CD4-positive, alpha-beta T cell treated with Interleukin-21 for 1 hour (primary cell): Measurements from ENCODE around the gene CFAP73.
A peak's percentile ranks its signal among the peaks of the same experiment; 100 is the strongest.
"Not testable (repeated sequence)": the region's sequence is repeated elsewhere in the genome, so short reads cannot be mapped to it uniquely, and the experiment has no call there.

Source experiments
- DNase-seq: peaks from one replicate; pipeline ENCODE4 v3.0.0-alpha.2; 2020

The CFAP73 gene

DNA sequence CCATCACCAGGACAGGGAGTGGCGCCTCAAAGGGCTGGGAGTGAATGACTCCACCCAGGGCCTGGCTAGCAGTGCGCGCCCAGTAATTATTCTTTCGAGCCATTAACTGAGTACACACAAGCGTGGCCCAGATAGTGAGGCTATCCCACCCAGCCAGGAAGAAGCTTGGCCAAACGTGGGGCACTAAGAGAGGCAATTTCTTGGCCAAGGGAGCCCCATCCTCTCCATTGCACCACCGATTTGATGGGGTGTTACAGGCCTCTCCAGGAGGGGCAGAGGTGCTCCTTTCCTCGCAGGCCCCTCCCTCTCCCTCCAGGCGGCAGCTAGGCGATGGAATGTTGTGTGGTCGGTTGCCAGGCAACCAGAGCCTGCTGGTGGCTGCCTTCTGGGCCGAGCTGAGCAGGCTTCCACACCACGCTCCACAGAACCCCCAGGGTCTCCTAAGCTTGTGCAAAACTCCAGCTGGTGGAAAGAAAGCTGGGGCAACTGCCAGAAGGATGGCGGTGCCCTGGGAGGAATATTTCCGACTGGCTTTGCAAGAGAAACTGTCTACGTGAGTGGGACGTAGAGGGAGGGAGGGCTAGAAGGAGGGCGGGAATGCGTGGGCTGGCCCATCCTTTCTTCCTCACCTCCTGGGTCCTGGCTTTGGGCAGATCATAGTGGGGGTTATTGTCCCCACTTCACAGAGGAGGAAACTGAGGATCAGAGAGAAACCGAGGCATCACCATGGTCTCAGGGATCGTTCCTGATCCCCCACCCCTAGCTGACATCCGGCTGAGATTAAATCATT, at the start of gene CFAP73:
TSS of gene CFAP73 (plus strand) at position 364 of the 790 bp plus-strand sequence. CDS start at position 498, 134 bp downstream.
- no peak for DNase-seq

DNA sequence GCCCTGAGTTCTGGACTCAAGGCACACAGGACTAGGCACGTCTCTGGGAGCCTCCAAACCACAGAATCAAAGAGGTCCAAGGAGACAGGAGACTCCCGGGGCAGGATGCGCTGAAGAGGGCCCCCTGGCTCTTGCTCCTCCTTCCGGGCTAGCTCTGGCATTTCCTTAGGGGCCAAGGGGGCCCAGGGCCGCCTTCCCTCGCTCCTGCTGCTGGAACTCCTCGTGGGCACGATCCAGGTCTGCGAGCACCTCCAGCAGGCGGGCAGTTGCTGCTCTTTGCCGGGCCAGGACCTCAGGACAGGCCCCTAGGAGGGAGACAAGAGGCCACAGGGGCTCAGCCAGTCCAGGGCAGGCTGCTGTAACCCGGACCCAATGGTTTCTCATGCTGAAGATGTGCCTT, 49.8 kb upstream of the CFAP73 start:
- DNase-seq: no peak

DNA sequence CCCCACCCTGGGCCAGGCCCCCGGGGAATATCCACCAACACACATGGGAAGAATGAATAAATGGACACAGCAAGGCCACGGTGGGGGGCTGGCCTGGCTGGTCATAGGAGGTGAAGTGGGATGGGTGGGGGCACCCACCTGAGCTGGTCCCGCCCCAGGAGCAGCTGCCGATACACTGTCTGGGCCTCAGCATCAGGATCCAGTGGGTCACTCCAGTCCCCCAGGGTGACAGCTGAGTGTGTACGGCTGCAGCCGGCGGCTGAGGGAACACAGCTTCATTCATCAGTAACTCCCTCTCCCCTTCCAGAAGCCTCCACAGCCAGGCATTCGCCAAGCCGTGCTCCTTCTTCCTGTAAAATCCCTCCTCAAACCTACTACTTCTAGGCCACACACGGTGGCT, 47.8 kb upstream of the CFAP73 start:
- DNase-seq: no peak

DNA sequence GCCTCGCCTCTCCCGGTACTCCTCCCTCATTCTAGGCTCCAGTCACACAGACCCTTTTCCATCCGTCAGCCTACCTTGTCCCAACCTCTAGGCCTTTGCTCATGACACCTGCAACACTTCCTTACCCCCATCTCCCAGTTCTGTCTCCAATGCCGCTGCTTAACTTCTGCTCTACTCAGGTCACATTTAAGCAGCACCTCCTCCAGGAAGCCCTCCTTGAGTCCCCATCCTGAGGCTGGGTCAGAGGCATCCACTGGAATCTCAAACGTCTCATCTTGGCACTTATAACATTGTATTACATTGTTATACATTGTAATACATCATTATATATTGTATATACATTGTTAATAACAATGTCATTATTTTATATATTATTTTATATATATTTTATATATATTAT, 46.7 kb upstream of the CFAP73 start:
- DNase-seq: no peak

DNA sequence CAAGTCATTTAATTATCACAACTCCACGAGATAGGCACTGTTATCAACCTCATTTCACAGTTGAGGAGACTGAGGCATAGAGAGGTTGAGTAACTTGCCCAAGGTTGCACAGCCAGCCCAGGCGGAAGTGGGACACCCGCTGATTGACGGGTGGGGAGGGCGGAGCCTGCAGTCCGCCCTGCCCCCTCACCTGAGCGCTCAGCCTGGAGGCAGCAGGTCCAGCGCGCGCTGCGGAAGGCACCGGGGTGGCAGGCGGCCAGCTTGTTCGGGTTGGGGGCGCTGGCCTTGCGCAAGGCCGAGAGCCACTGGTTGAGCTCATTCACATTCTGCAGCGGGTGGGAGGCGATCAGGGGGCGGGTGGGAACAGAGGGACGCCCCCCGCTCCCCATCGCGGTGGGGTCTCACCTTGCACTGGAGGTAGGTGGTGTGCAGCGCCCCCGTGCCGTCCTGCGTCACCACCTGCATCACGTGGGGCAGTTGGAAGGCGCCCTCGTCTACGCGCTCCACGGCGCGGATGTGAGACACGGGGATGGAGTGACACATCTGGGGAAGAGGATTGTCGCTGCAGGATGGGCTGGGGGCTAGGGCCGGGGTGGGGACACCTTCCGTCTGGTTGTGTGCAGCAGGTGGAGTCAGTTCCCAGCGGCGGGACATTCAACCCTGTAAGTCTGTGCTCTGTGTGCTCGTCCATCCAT, 45.6 kb upstream of the CFAP73 start:
- peak; percentile 73 for DNase-seq

DNA sequence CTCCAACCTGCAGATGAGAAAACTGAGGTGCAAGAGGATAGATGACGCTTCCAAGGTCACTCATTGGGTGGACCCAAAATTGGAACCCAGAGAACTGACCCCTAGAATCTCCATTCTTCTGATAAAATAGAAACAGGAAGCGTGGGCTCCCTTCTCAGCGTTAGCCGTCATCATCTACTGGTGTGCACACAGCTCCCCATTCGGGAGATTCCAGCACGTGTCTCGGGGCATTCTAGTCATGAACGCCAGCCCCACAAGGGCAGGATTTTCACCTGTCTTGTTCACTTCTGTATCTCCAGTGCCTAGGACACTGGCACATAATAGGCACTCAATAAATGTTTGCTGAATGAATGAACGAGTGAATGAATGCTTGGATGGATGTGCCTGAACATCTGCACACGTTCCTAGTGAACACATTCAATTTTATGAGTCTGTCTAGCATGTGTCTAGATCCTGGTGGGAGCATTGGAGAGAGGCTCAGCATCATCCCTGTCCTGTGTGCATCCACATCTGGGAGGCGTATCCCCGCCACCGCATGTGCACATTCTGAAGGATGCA, 44.5 kb upstream of the CFAP73 start:
- no peak for DNase-seq

DNA sequence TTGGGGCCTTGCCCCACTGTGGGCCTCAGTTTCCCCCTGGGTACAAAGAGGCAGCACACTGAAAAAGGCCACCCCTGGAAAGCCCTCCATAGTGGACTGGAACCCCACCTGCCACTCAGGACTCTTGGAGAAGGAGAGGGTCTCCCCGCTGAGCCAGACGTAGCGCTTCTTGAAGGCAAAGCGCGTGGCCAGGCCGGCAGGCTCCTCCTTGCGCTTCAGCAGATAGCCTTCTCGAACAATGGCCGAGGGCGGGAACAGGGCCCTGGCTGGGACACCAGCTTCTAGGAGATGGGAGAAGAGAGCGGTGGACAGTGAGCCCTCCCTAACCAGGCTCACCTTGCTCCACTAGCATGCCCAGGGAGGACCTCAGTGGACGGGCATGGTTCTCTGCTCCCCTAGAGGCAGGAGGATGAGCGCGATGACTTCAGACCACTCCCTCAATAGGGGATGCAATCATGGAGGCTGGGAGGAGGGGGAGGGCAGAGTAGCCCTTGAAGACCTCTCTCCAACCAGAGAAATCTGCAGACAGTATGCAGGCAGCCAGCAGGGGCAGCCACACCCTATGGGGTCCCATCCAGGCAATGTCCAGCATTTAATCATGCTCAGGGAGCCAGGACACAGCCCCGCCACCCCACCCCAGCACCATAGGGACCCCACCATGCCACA, 43.8 kb upstream of the CFAP73 start:
- no peak for DNase-seq

DNA sequence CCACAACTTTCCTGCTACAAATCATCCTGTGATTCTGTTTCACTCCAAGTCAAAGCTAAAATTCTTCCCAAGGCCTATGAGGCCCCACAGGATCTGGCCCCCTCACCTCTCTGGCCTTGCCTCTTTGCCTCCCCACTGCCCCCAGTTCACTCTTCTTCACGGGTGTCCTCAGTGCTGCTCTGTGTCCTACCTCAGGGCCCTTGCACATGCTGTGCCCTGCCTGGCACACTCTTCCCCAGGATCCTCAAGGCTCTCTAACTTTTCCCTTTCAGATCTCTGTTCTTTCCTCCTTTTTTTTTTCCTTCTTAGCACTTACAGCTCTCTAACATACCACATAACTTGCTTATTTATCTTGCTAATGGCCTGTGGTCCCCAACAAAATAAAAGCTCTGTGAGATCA, 43.2 kb upstream of the CFAP73 start:
- no peak for DNase-seq

DNA sequence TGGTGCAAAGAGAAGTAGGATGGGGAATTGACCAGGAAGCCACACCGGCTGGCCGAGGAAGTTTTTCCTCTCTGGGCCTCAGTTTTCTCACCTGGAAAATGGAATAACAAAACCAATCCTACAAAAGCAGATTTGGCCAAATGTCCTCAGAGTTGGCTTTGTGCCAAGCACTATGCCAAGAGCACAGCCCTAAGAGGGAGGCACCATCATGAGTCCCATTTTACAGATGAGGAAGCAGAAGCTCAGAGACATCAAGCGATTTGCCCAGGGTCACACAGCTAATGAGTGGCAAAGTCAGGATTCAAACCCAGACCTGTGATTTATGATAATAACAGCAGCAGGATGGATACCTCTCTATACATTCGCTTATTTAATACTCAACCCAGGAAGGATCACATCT, 41.2 kb upstream of the CFAP73 start:
- DNase-seq: no peak

DNA sequence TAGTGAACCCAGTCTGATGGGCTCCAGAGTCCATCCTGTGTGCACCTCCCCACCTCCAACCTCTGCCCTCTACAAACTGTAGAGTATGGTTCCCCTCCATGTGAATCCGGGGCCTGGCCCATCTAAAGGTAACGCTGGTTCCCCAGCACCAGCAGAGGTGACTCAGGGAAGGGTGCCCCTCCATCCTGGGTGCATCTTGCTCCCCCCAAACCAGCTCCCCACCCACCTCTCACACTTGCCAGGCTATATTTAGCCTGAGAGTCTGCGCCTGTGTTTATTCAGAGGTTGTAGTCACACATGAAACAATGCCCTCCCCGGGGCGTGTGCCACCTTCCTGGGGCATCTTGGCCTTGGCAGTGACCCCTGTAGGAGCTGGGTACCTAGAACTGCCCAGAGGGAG, 40.2 kb upstream of the CFAP73 start:
- no peak for DNase-seq

DNA sequence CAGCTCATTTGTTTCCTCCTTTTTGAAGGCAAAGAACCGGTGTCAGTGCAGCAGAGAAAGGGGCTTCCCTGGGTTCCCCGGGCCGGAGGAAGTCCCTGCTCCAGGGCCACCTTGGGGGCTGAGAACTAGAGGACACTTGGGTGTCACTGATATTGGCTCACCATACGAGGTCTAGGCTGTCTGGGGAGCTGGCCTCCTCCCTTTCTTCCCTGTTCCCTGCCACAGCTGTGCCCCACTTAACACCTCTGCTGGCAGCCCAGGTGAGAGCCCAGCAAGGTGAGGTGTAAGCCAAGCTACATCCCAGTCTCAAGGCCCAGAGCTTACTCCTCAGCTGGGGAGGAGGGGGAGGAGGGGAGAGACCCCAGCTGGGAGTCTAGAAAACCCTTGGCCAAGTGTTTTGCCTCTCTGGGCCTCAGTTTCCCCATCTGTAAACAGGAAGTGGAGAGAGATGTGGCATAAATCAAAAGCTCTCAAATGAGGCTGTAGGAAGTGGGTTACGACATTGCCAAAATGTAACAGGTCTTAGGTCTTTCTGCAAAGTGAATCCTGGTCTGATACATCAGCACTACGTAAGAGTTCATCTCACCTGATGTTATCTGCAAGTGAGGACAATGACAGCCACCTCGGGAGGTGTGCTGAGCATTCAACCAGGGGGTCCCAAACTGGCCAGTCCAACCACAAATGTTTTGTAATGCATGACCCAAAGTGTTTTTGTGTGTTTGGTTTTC, 39.5 kb upstream of the CFAP73 start:
- no peak for DNase-seq

DNA sequence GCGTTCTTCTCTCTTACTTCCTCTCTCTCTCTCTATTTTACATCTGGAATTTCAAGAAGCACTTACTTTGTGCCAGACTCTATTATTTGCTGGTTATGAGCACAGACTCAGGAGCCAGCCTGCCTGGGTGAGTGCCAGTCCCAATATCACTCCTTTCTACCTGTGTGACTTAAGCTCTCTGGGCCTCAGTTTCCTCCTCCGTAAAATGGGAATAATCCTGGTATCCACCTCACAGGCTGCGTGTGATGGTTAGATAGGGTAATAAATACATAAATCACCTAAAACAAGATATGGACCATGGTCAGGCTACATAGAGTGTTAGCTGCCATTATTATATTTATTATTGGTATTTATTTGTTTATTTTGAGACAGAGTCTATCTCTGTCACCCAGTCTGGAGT, 38.3 kb upstream of the CFAP73 start:
- DNase-seq: no peak

DNA sequence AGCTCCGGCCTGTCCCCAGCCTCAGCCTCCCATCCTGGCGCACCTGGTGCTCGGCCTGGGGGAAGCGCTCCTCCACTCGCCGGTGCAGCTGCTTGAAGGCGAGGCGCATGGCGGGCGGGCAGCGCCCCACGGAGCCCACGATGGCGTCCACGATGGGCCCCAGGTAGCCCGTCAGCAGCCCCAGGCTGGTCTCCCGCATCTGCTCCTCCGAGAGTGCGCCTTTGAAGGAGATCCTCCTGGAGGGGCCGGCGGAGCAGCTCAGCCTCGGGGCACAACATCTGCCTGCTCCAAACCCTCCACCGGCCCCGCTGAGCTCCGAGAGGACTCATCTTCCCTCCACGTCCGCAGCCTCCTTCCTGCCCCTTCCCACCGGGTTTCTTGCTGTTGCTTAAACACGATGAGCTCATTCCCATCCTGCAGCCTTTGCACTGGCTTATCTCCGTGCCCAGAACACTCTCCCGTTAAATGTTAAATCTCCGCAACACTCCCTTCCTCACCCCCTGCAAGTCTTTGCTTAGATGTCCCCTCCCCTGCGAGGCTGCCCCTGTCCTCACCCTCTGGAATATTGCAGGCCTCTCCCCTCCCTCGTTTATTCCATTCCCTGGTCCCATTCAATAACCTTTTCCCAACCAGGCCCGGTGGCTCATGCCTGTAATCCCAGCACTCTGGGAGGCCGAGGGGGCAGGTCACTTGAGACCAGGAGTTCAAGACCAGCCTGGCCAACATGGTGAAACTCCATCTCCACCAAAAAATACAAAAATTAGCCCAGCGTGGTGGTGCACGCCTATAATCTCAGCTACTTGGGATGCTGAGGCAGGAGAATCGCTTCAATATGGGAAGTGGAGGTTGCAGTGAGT, 37.3 kb upstream of the CFAP73 start:
- DNase-seq: no peak

DNA sequence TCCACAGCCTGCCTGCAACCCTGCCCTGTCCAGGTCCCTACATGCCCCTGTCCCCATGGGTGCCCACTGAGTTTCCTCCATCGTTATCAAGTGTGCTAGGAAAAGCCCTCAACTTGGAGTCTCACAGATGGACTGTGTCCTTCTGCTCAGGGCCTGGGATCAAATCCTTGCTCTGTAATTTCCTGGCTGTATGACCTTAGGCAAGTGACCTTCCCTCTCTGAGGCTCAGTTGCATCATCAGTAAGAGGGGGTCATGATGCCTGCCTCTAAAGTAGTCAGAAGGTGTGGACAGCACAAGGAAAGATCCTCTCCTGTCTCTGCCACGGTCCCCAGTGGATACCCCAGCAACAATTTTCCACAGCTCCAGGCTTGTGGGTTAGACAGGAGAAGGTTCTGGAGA, 36.1 kb upstream of the CFAP73 start:
- no peak for DNase-seq

DNA sequence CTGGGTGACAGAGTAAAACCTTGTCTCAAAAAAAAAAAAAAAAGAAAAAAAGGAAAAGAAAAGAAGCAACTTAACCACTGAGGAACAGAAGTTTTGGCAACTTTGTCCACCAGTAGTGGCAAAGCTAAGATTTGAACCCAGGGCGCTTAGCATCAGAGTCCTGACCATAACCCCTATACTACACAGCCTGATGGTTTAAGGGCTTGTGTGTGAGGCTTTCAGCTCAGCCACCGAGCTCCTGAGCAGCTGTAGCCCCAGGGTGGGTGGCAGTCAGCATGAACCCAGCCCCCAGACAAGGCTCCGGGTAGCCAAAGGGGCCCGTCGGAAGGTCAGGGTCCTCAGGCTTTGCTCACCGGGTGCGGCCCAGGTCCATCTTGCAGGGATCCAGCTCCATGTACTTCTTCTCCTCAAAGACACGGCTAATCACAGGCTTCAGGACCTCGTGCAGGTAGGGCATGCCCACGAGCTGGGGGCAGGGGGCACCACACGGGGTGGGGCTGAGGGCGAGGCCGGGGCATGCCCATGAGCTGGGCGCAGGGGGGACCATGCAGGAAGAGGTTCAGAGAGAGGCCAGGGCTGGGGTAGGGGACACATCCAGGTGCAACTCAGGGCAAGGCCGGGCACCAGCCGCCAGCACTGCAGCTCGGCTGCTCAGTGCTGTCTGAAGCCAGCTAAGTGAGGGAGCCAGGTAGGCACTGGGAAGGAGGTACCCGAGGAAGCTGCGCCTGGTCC, 34.9 kb upstream of the CFAP73 start:
- no peak for DNase-seq

DNA sequence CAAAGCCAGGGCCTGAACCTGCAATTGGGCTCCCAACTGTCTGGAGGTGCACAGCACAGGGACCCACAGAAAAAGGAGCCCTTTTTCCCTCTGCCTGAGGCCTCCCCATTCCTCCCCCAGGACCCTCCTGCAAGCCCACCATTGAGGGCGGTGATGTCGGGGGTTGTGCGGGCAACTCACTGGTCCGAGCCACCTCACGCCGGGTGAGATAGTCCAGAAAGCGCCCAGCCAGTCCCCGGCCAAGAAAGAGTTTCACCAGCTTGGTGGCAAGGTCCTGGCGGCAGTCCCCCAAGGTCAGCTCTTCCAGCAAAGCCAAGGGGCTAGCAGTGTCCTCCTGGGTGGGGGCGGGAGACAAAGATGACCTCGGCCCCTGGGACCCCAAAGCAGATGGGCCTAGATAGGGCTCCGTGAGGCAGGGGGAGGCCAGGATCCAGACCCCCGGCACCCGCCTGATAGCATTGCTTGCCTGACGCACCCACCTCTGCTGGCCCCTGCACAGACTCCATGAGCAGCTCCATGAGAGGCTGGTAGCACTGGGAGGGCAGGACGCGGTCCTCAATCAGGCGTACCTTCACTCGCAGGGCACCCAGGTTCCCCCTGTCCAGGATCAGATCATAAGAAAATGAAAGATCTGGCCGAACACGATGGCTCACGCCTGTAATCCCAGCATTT, 33.9 kb upstream of the CFAP73 start:
- DNase-seq: no peak

DNA sequence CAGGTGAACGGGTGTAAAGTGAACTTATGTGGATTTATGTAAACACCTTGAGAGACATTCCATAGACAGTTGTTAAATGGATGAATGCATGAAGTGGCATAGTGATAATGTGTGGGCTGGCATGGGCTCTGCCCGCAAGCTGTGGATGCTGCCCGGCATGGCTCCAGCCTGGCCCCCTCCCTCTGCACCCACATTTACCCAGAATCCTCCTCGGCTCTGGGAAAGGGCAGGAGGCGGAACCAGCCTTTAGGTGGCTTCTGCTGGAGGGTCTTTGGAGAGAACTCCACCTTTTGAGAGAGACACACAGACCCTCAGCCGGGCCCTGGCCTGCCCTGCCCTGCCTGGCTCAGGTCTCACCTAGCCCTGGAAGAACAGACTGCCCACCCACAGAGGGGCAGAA, 32.6 kb upstream of the CFAP73 start:
- no peak for DNase-seq

DNA sequence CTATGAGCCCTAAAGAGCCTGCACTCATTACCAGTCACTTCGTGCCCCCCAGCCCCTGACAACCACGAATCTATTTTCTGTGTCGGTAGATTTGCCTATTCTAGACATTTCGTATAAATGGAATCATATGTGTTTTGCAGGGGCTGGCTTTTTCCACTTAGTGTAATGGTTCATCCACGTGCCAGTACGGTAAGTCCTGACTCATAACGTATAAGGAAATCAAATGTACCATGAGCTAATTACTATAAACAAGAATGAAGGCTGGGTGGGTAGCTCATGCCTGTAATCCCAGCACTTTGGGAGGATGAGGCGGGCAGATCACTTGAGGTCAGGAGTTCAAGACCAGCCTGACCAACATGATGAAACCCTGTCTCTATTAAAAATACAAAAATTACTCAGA, 31.8 kb upstream of the CFAP73 start:
- not testable (repeated sequence) for DNase-seq

DNA sequence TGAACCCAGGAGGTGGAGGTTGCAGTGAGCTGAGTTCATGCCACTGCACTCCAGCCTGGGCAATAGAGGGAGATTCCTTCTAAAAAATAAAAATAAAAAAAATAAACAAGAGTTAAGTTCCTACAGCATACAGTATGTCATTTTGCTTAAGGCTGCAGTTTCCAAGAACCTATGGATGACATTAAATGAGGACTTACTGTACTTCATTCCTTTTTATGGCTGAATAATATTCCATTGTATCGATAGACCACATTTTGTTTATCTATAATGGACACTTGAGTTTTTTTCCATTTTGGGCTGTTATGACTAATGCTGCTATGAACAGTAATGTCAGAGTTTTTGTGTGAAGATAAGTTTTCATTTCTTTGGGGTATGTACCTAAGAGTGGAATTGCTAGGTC, 31.4 kb upstream of the CFAP73 start:
- DNase-seq: no peak

DNA sequence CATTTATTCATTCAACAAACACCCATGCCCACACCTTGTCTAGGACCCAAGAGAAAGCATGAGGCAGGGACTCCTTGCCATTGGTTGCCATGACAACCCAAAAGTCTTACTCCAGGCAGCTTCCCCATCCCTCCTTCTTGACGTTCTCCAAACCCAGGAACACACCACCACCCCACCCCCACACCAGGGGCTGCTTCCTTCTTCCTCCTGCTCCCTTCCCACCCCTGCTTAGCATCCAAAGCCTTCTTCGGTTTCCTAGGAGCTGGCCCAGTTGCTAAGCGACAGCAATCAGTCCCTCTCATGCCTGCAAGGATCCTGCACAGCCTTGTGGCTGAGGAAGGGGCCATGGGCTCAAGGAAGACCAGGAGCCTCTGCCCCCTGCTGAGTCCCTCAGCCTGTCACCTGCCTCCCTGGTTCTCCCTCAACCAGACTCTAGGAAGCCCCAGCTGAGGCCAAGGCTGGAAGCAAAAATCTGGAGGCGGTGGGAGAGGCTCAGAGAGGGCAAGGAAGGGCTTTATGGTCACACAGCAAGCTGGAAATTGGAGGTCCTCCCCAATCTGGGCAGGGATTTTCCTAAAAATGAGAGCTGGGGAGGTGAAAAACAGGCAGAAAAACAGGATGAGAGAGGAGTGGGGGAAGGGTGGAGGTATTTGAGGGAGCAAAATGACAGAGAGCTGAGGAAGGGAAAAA, 29.4 kb upstream of the CFAP73 start:
- DNase-seq: no peak
